Adrenal gland (tissue), 12 donors: ENCODE data around the gene AP1S1. TPM values are rescaled to one million over a fixed set of nuclear protein-coding genes. Genes with fewer than 3 reads are reported as not detected.

Source experiments
- DNase-seq, 7 donors: peaks; one replicate each; pipeline ENCODE4 v3.0.0-alpha.2; 2019 to 2020
- H3K27ac ChIP-seq, 5 donors: fragments of 200-600 bp; sonication (generic) in 4 of 5; 1 replicate in 3 of 5; 2 replicates in 2 of 5; pipeline versions ENCODE4 v1.5.1 to v1.8.0; 2016 to 2020; ENCODE audit warnings: mild to moderate bottlenecking in 1 of 5
- H3K27me3 ChIP-seq: fragments of 200-600 bp; 2 replicates; pipeline ENCODE4 v1.8.0; 2021
- H3K36me3 ChIP-seq, 2 donors: fragments of 200-600 bp; replicated peaks in 1 of 2; 1 replicate in 1 of 2; 2 replicates in 1 of 2; pipeline versions ENCODE4 v1.5.1 to v1.8.0; 2018 to 2022
- H3K4me1 ChIP-seq, 2 donors: fragments of 200-600 bp; replicated peaks in 1 of 2; 1 replicate in 1 of 2; 2 replicates in 1 of 2; pipeline versions ENCODE4 v1.5.1 to v1.8.0; 2018 to 2021
- H3K4me3 ChIP-seq, 4 donors: fragments of 200-600 bp; sonication (generic) in 3 of 4; one replicate each; pipeline ENCODE4 v1.5.1; 2016 to 2018
- H3K9me3 ChIP-seq, 3 donors: fragments of 200-600 bp; sonication (generic) in 1 of 3; replicated peaks in 1 of 3; 1 replicate in 2 of 3; 2 replicates in 1 of 3; pipeline versions ENCODE4 v1.5.1 to v1.8.0; 2016 to 2021
- CTCF ChIP-seq, 6 experiments: fragments of 450-650 bp in 4 of 6; fragments of 200-600 bp in 2 of 6; sonication (generic) in 1 of 6; IDR thresholded peaks; 1 replicate in 5 of 6; 2 replicates in 1 of 6; pipeline versions ENCODE4 v1.5.1 to v1.8.0; 2016 to 2021; ENCODE audit warnings: antibody characterized with exemption in 6 of 6, mild to moderate bottlenecking in 2 of 6, moderate library complexity in 1 of 6
- POLR2A ChIP-seq, 2 donors: fragments of 450-650 bp; IDR thresholded peaks; one replicate each; pipeline ENCODE4 v1.6.1; 2017; ENCODE audit warnings: antibody characterized with exemption in 2 of 2, mild to moderate bottlenecking in 2 of 2, moderate library complexity in 1 of 2
- WGBS, 4 donors: extraction: QIAGEN DNeasy Blood & Tissue Kit in 2 of 4; methylation state at CpG; one replicate each; pipeline versions ENCODE4 v1.1.5 to v1.1.7; 2013 to 2017; 5-methylcytosine and 5-hydroxymethylcytosine counted together
- intact Hi-C, 2 donors: fragments of 100-400 bp; cut with DNase I; formaldehyde crosslinking; loops; one replicate each; pipeline versions ENCODE4 v1.14.1 to v1.15.0; 2022 to 2023
- polyA plus RNA-seq, 3 donors: library from polyadenylated mRNA; stranded (reverse); fragments of 200-250 nt in 2 of 3; fragments of 350-450 nt in 1 of 3; fragmentation: Illumina TruSeq in 1 of 3; extraction: RNeasy Lipid Tissue Mini Kit (QIAGEN cat#74804) in 1 of 3; gene quantifications; one replicate each; pipeline ENCODE4 v1.2.3, GENCODE V29; 2013 to 2014
- total RNA-seq, 9 donors: library from RNA; depleted of rRNA in 4 of 9; stranded (reverse); fragments of >200 nt in 4 of 9; fragments of 120-200 nt in 1 of 9; fragmentation: NEBNext Ultra II Directional in 1 of 9; extraction: Animal tissue kit (Norgen Biotek cat#: 25700) in 1 of 9; gene quantifications; one replicate each; pipeline versions ENCODE4 v1.1.0 to v1.2.4, GENCODE V29; 2013 to 2023
- donor health status: healthy with polysubstance abuse.
- donor health status: Bipolar disorder and iron deficiency.
- donor health status: DM: yes; HTN: yes; CAD: no.
- donor health status: DM: no; HTN: no; CAD: no.
- donor health status: DM: no; HTN: no; CAD: no.
- donor health status: DM: yes; HTN: yes; CAD: no.

The AP1S1 gene
- total and polyA plus RNA-seq, 12 donors, result 20.4 to 190 (median 39.0) TPM

- TF ChIP-seq POLR2A (IDR thresholded peaks at IDR 0.05) (no peak), CTCF (IDR thresholded peaks at IDR 0.05) (no peak)
- H3K4me1 ChIP-seq, result no peaks in the 10 kb centered on the region
- no peak overlapping the region for H3K4me3 ChIP-seq
- no peaks in the 10 kb centered on the region for H3K9me3 ChIP-seq
- peaks cover 20% of the 10 kb centered on the region for H3K27me3 ChIP-seq
- 37 to 54% (median 51%) methylated on average over 5 of the region's 5 CpGs for WGBS, 4 donors
- intact Hi-C loops, result no loop called here
- no peaks in the 10 kb centered on the region for H3K36me3 ChIP-seq
- no peak for DNase-seq
- no peak overlapping the region for H3K27ac ChIP-seq
These were observed 31.1 kb downstream of the AP1S1 start for GRCh38 chr7:101185258-101185839.

GRCh38 chr7:101186194-101186593 is 31.9 kb downstream of the AP1S1 start:
- no peak for TF ChIP-seq POLR2A (IDR thresholded peaks at IDR 0.05)
- no peak for TF ChIP-seq CTCF (IDR thresholded peaks at IDR 0.05)
- Histone ChIP-seq H3K27me3 (peaks cover 11% of the 10 kb centered on the region), H3K27ac (no peak overlapping the region), H3K4me1 (no peaks in the 10 kb centered on the region), H3K4me3 (no peak overlapping the region), H3K36me3 (no peaks in the 10 kb centered on the region), H3K9me3 (no peaks in the 10 kb centered on the region)
- intact Hi-C loops, result no loop called here
- no peak for DNase-seq
- 43 to 68% (median 55%) methylated on average over 6 of the region's 6 CpGs for WGBS, 4 donors

- intact Hi-C loops, result no loop called here
- H3K36me3 ChIP-seq, result no peaks in the 10 kb centered on the region
- no peak for TF ChIP-seq CTCF (IDR thresholded peaks at IDR 0.05)
- no peak for TF ChIP-seq POLR2A (IDR thresholded peaks at IDR 0.05)
These were observed 32.7 kb downstream of the AP1S1 start for GRCh38 chr7:101186844-101187428.

GRCh38 chr7:101189109-101189508 is 34.8 kb downstream of the AP1S1 start:
- H3K27me3 ChIP-seq, result peaks cover 7% of the 10 kb centered on the region

More at GRCh38 chr7:101186844-101187428, 32.7 kb downstream of the AP1S1 start:
- Histone ChIP-seq H3K4me1 (no peaks in the 10 kb centered on the region), H3K9me3 (no peaks in the 10 kb centered on the region), H3K4me3 (no peak overlapping the region), H3K27me3 (peaks cover 8% of the 10 kb centered on the region), H3K27ac (no peak overlapping the region)
- 61 to 84% (median 77%) methylated on average over 3 to 4 of the region's 4 CpGs for WGBS, 4 donors
- DNase-seq, result no peak

More at GRCh38 chr7:101189109-101189508, 34.8 kb downstream of the AP1S1 start:
- intact Hi-C loops, result no loop called here
- no peak overlapping the region for H3K27ac ChIP-seq
- no peaks in the 10 kb centered on the region for H3K9me3 ChIP-seq
- TF ChIP-seq POLR2A (IDR thresholded peaks at IDR 0.05), result no peak
- no peak for TF ChIP-seq CTCF (IDR thresholded peaks at IDR 0.05)
- no peaks in the 10 kb centered on the region for H3K36me3 ChIP-seq
- no peak for DNase-seq
- WGBS, 4 donors, result 73 to 80% (median 79%) methylated on average over 8 of the region's 8 CpGs
- H3K4me3 ChIP-seq, result no peak overlapping the region
- no peaks in the 10 kb centered on the region for H3K4me1 ChIP-seq
